ENCODE data around the gene SIVA1.
"Not testable (repeated sequence)": the region's sequence is repeated elsewhere in the genome, so short reads cannot be mapped to it uniquely, and the experiment has no call there.

The SIVA1 gene

GRCh38 chr14:104725772-104726548 lies 27.0 kb upstream of the SIVA1 start:
- Mint-ChIP-seq H3K27me3 (ENCODE audit: low read depth) (no peaks in the 10 kb centered on the region), H3K27ac (no peak overlapping the region), H3K36me3 (ENCODE audit: low read depth) (peaks cover 2% of the 10 kb centered on the region), H3K4me3 (no peak overlapping the region), H3K4me1 (ENCODE audit: low read depth) (no peaks in the 10 kb centered on the region), H3K9me3 (no peaks in the 10 kb centered on the region)
- DNase-seq (ENCODE audit: low spot score) = no peak

GRCh38 chr14:104726600-104727451 lies 26.1 kb upstream of the SIVA1 start:
- no peaks in the 10 kb centered on the region for H3K4me1 Mint-ChIP-seq (ENCODE audit: low read depth)
- no peak for DNase-seq (ENCODE audit: low spot score)
- no peaks in the 10 kb centered on the region for H3K27me3 Mint-ChIP-seq (ENCODE audit: low read depth)
- no peaks in the 10 kb centered on the region for H3K9me3 Mint-ChIP-seq
- H3K4me3 Mint-ChIP-seq = no peak overlapping the region
- no peaks in the 10 kb centered on the region for H3K36me3 Mint-ChIP-seq (ENCODE audit: low read depth)
- no peak overlapping the region for H3K27ac Mint-ChIP-seq

GRCh38 chr14:104728631-104729030 lies 24.3 kb upstream of the SIVA1 start:
- no peaks in the 10 kb centered on the region for H3K27me3 Mint-ChIP-seq (ENCODE audit: low read depth)

GRCh38 chr14:104729176-104729834 lies 23.6 kb upstream of the SIVA1 start:
- H3K4me1 Mint-ChIP-seq (ENCODE audit: low read depth); H3K27ac Mint-ChIP-seq; DNase-seq (ENCODE audit: low spot score); H3K9me3 Mint-ChIP-seq; H3K4me3 Mint-ChIP-seq; H3K27me3 Mint-ChIP-seq (ENCODE audit: low read depth); H3K36me3 Mint-ChIP-seq (ENCODE audit: low read depth): not testable (repeated sequence)

More at GRCh38 chr14:104728631-104729030, 24.3 kb upstream of the SIVA1 start:
- Mint-ChIP-seq H3K27ac (no peak overlapping the region), H3K4me3 (no peak overlapping the region), H3K9me3 (no peaks in the 10 kb centered on the region), H3K4me1 (ENCODE audit: low read depth) (no peaks in the 10 kb centered on the region), H3K36me3 (ENCODE audit: low read depth) (no peaks in the 10 kb centered on the region)
- no peak for DNase-seq (ENCODE audit: low spot score)

GRCh38 chr14:104729835-104730181 lies 23.1 kb upstream of the SIVA1 start:
- no peak for DNase-seq (ENCODE audit: low spot score)
- H3K4me3 Mint-ChIP-seq = no peak overlapping the region
- H3K9me3 Mint-ChIP-seq = no peaks in the 10 kb centered on the region
- no peaks in the 10 kb centered on the region for H3K4me1 Mint-ChIP-seq (ENCODE audit: low read depth)
- H3K27me3 Mint-ChIP-seq (ENCODE audit: low read depth) = no peaks in the 10 kb centered on the region
- no peak overlapping the region for H3K27ac Mint-ChIP-seq
- H3K36me3 Mint-ChIP-seq (ENCODE audit: low read depth) = no peaks in the 10 kb centered on the region

GRCh38 chr14:104730487-104730886 lies 22.5 kb upstream of the SIVA1 start:
- Mint-ChIP-seq H3K27ac (no peak overlapping the region), H3K27me3 (ENCODE audit: low read depth) (no peaks in the 10 kb centered on the region)

GRCh38 chr14:104731320-104732294 lies 21.3 kb upstream of the SIVA1 start:
- Mint-ChIP-seq H3K36me3 (ENCODE audit: low read depth) (no peaks in the 10 kb centered on the region), H3K9me3 (no peaks in the 10 kb centered on the region), H3K4me1 (ENCODE audit: low read depth) (no peaks in the 10 kb centered on the region), H3K27me3 (ENCODE audit: low read depth) (no peaks in the 10 kb centered on the region), H3K27ac (no peak overlapping the region), H3K4me3 (no peak overlapping the region)
- DNase-seq (ENCODE audit: low spot score) = no peak

More at GRCh38 chr14:104730487-104730886, 22.5 kb upstream of the SIVA1 start:
- no peaks in the 10 kb centered on the region for H3K4me1 Mint-ChIP-seq (ENCODE audit: low read depth)
- no peaks in the 10 kb centered on the region for H3K9me3 Mint-ChIP-seq
- no peaks in the 10 kb centered on the region for H3K36me3 Mint-ChIP-seq (ENCODE audit: low read depth)
- no peak overlapping the region for H3K4me3 Mint-ChIP-seq
- DNase-seq (ENCODE audit: low spot score) = no peak

GRCh38 chr14:104732355-104732804 lies 20.6 kb upstream of the SIVA1 start:
- Mint-ChIP-seq H3K4me1 (ENCODE audit: low read depth) (no peaks in the 10 kb centered on the region), H3K27ac (no peak overlapping the region)

GRCh38 chr14:104732931-104733681 lies 19.8 kb upstream of the SIVA1 start:
- no peaks in the 10 kb centered on the region for H3K27me3 Mint-ChIP-seq (ENCODE audit: low read depth)
- no peaks in the 10 kb centered on the region for H3K36me3 Mint-ChIP-seq (ENCODE audit: low read depth)

More at GRCh38 chr14:104732355-104732804, 20.6 kb upstream of the SIVA1 start:
- Mint-ChIP-seq H3K9me3 (no peaks in the 10 kb centered on the region), H3K27me3 (ENCODE audit: low read depth) (no peaks in the 10 kb centered on the region), H3K36me3 (ENCODE audit: low read depth) (no peaks in the 10 kb centered on the region), H3K4me3 (no peak overlapping the region)
- no peak for DNase-seq (ENCODE audit: low spot score)

GRCh38 chr14:104734051-104734587 lies 18.8 kb upstream of the SIVA1 start:
- Mint-ChIP-seq H3K4me1 (ENCODE audit: low read depth) (no peaks in the 10 kb centered on the region), H3K36me3 (ENCODE audit: low read depth) (no peaks in the 10 kb centered on the region), H3K27me3 (ENCODE audit: low read depth) (no peaks in the 10 kb centered on the region), H3K9me3 (no peaks in the 10 kb centered on the region), H3K4me3 (no peak overlapping the region), H3K27ac (no peak overlapping the region)
- DNase-seq (ENCODE audit: low spot score) = no peak

More at GRCh38 chr14:104732931-104733681, 19.8 kb upstream of the SIVA1 start:
- Mint-ChIP-seq H3K9me3 (no peaks in the 10 kb centered on the region), H3K4me1 (ENCODE audit: low read depth) (no peaks in the 10 kb centered on the region), H3K4me3 (no peak overlapping the region), H3K27ac (no peak overlapping the region)
- DNase-seq (ENCODE audit: low spot score) = no peak

GRCh38 chr14:104734601-104734990 lies 18.4 kb upstream of the SIVA1 start:
- no peak for DNase-seq (ENCODE audit: low spot score)

GRCh38 chr14:104734991-104735779 lies 17.8 kb upstream of the SIVA1 start:
- no peaks in the 10 kb centered on the region for H3K27me3 Mint-ChIP-seq (ENCODE audit: low read depth)
- no peak overlapping the region for H3K27ac Mint-ChIP-seq
- no peaks in the 10 kb centered on the region for H3K9me3 Mint-ChIP-seq
- H3K4me1 Mint-ChIP-seq (ENCODE audit: low read depth) = no peaks in the 10 kb centered on the region
- DNase-seq (ENCODE audit: low spot score) = no peak
- H3K36me3 Mint-ChIP-seq (ENCODE audit: low read depth) = no peaks in the 10 kb centered on the region
- no peak overlapping the region for H3K4me3 Mint-ChIP-seq

More at GRCh38 chr14:104734601-104734990, 18.4 kb upstream of the SIVA1 start:
- H3K27me3 Mint-ChIP-seq (ENCODE audit: low read depth) = no peaks in the 10 kb centered on the region
- no peak overlapping the region for H3K27ac Mint-ChIP-seq
- H3K9me3 Mint-ChIP-seq = no peaks in the 10 kb centered on the region
- no peak overlapping the region for H3K4me3 Mint-ChIP-seq
- no peaks in the 10 kb centered on the region for H3K36me3 Mint-ChIP-seq (ENCODE audit: low read depth)
- H3K4me1 Mint-ChIP-seq (ENCODE audit: low read depth) = no peaks in the 10 kb centered on the region
